ENCODE measurements around the gene ATP6AP2.

DNA sequence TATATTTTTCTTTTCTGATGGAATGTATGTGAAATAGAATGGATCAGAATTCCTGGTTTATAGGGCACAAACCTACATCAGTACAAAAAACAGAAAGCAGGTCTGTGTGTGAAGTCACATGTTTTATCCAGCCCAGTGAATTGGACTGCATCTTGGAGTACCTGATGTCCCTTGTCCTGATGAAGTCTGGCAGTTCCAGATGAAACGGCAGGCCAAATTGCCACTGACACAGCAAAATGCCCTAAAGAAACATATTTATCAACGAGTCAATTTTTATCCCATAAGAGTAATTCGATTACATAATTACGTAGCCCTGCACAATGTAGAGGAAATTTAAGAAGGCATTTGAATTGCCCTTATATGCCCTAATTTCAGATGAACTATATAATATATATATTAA is 37.8 kb upstream of the ATP6AP2 start:
- no peak for TF ChIP-seq TAF1 (conservative IDR thresholded peaks at IDR 0.05)
- TF ChIP-seq, protein P1, sequence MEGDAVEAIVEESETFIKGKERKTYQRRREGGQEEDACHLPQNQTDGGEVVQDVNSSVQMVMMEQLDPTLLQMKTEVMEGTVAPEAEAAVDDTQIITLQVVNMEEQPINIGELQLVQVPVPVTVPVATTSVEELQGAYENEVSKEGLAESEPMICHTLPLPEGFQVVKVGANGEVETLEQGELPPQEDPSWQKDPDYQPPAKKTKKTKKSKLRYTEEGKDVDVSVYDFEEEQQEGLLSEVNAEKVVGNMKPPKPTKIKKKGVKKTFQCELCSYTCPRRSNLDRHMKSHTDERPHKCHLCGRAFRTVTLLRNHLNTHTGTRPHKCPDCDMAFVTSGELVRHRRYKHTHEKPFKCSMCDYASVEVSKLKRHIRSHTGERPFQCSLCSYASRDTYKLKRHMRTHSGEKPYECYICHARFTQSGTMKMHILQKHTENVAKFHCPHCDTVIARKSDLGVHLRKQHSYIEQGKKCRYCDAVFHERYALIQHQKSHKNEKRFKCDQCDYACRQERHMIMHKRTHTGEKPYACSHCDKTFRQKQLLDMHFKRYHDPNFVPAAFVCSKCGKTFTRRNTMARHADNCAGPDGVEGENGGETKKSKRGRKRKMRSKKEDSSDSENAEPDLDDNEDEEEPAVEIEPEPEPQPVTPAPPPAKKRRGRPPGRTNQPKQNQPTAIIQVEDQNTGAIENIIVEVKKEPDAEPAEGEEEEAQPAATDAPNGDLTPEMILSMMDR (IDR thresholded peaks at IDR 0.05; ENCODE audit: low read depth, low read length, missing input control): no peak
- TF ChIP-seq, protein P2, sequence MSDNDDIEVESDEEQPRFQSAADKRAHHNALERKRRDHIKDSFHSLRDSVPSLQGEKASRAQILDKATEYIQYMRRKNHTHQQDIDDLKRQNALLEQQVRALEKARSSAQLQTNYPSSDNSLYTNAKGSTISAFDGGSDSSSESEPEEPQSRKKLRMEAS (IDR thresholded peaks at IDR 0.05): no peak
- TF ChIP-seq, protein P3, sequence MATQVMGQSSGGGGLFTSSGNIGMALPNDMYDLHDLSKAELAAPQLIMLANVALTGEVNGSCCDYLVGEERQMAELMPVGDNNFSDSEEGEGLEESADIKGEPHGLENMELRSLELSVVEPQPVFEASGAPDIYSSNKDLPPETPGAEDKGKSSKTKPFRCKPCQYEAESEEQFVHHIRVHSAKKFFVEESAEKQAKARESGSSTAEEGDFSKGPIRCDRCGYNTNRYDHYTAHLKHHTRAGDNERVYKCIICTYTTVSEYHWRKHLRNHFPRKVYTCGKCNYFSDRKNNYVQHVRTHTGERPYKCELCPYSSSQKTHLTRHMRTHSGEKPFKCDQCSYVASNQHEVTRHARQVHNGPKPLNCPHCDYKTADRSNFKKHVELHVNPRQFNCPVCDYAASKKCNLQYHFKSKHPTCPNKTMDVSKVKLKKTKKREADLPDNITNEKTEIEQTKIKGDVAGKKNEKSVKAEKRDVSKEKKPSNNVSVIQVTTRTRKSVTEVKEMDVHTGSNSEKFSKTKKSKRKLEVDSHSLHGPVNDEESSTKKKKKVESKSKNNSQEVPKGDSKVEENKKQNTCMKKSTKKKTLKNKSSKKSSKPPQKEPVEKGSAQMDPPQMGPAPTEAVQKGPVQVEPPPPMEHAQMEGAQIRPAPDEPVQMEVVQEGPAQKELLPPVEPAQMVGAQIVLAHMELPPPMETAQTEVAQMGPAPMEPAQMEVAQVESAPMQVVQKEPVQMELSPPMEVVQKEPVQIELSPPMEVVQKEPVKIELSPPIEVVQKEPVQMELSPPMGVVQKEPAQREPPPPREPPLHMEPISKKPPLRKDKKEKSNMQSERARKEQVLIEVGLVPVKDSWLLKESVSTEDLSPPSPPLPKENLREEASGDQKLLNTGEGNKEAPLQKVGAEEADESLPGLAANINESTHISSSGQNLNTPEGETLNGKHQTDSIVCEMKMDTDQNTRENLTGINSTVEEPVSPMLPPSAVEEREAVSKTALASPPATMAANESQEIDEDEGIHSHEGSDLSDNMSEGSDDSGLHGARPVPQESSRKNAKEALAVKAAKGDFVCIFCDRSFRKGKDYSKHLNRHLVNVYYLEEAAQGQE (IDR thresholded peaks at IDR 0.05): no peak
- no peak for TF ChIP-seq SP1 (IDR thresholded peaks at IDR 0.05)
- no peak for TF ChIP-seq JUND (IDR thresholded peaks at IDR 0.05)
- no peak for TF ChIP-seq GABPA (IDR thresholded peaks at IDR 0.05 in 1 of 2, conservative IDR thresholded peaks at IDR 0.05 in 1 of 2)
- TF ChIP-seq, protein P4, sequence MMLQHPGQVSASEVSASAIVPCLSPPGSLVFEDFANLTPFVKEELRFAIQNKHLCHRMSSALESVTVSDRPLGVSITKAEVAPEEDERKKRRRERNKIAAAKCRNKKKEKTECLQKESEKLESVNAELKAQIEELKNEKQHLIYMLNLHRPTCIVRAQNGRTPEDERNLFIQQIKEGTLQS (IDR thresholded peaks at IDR 0.05): no peak
- TF ChIP-seq, protein P5, sequence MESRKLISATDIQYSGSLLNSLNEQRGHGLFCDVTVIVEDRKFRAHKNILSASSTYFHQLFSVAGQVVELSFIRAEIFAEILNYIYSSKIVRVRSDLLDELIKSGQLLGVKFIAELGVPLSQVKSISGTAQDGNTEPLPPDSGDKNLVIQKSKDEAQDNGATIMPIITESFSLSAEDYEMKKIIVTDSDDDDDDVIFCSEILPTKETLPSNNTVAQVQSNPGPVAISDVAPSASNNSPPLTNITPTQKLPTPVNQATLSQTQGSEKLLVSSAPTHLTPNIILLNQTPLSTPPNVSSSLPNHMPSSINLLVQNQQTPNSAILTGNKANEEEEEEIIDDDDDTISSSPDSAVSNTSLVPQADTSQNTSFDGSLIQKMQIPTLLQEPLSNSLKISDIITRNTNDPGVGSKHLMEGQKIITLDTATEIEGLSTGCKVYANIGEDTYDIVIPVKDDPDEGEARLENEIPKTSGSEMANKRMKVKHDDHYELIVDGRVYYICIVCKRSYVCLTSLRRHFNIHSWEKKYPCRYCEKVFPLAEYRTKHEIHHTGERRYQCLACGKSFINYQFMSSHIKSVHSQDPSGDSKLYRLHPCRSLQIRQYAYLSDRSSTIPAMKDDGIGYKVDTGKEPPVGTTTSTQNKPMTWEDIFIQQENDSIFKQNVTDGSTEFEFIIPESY (IDR thresholded peaks at IDR 0.05): no peak
- no peak for TF ChIP-seq YY1 (IDR thresholded peaks at IDR 0.05)
- no peak for TF ChIP-seq FOXA1 (IDR thresholded peaks at IDR 0.05)
